Measurements from ENCODE around the gene PDS5B. TPM values are rescaled to one million over a fixed set of nuclear protein-coding genes. Genes with fewer than 3 reads are reported as not detected.

The PDS5B gene
- total RNA-seq, 1 donor from 2014 or later, result 49.0 TPM

- DNase-seq (ENCODE audit: low spot score), result no peak
- no peaks in the 10 kb centered on the region for H3K27me3 Mint-ChIP-seq (ENCODE audit: low read depth)
- no peaks in the 10 kb centered on the region for H3K9me3 Mint-ChIP-seq (ENCODE audit: low read depth)
- peaks cover 4% of the 10 kb centered on the region for H3K36me3 Mint-ChIP-seq (ENCODE audit: low read depth)
- peaks cover 39% of the 10 kb centered on the region for H3K4me1 Mint-ChIP-seq (ENCODE audit: low read depth)
- no peak for TF ChIP-seq CTCF (IDR thresholded peaks at IDR 0.05)
- no peak overlapping the region for H3K4me3 Mint-ChIP-seq (ENCODE audit: unreplicated experiment)
- H3K27ac Mint-ChIP-seq (ENCODE audit: unreplicated experiment), result peak overlapping the region; percentile 38
Observed at GRCh38 chr13:32737111-32737571, 150.9 kb downstream of the PDS5B start.

GRCh38 chr13:32737679-32738078 lies 151.4 kb downstream of the PDS5B start:
- TF ChIP-seq CTCF (IDR thresholded peaks at IDR 0.05), result no peak
- Mint-ChIP-seq H3K4me3 (ENCODE audit: unreplicated experiment) (no peak overlapping the region), H3K27me3 (ENCODE audit: low read depth) (no peaks in the 10 kb centered on the region), H3K27ac (ENCODE audit: unreplicated experiment) (peak overlapping the region; percentile 38), H3K36me3 (ENCODE audit: low read depth) (peaks cover 4% of the 10 kb centered on the region), H3K4me1 (ENCODE audit: low read depth) (peaks cover 43% of the 10 kb centered on the region), H3K9me3 (ENCODE audit: low read depth) (no peaks in the 10 kb centered on the region)
- DNase-seq (ENCODE audit: low spot score), result no peak

- H3K27me3 Mint-ChIP-seq (ENCODE audit: low read depth), result no peaks in the 10 kb centered on the region
Observed at GRCh38 chr13:32745509-32745908, 159.3 kb downstream of the PDS5B start.

GRCh38 chr13:32746474-32746873 lies 160.2 kb downstream of the PDS5B start:
- no peaks in the 10 kb centered on the region for H3K27me3 Mint-ChIP-seq (ENCODE audit: low read depth)
- H3K9me3 Mint-ChIP-seq (ENCODE audit: low read depth), result no peaks in the 10 kb centered on the region
- DNase-seq (ENCODE audit: low spot score), result no peak
- no peak for TF ChIP-seq CTCF (IDR thresholded peaks at IDR 0.05)
- H3K4me1 Mint-ChIP-seq (ENCODE audit: low read depth), result peaks cover 49% of the 10 kb centered on the region
- no peak overlapping the region for H3K4me3 Mint-ChIP-seq (ENCODE audit: unreplicated experiment)
- H3K36me3 Mint-ChIP-seq (ENCODE audit: low read depth), result peaks cover 13% of the 10 kb centered on the region
- H3K27ac Mint-ChIP-seq (ENCODE audit: unreplicated experiment), result peak overlapping the region; percentile 90

More at GRCh38 chr13:32745509-32745908, 159.3 kb downstream of the PDS5B start:
- H3K4me3 Mint-ChIP-seq (ENCODE audit: unreplicated experiment), result no peak overlapping the region
- DNase-seq (ENCODE audit: low spot score), result no peak
- H3K4me1 Mint-ChIP-seq (ENCODE audit: low read depth), result peaks cover 49% of the 10 kb centered on the region
- no peak for TF ChIP-seq CTCF (IDR thresholded peaks at IDR 0.05)
- H3K9me3 Mint-ChIP-seq (ENCODE audit: low read depth), result no peaks in the 10 kb centered on the region
- peaks cover 10% of the 10 kb centered on the region for H3K36me3 Mint-ChIP-seq (ENCODE audit: low read depth)
- peak overlapping the region; percentile 90 for H3K27ac Mint-ChIP-seq (ENCODE audit: unreplicated experiment)

GRCh38 chr13:32748305-32748704 lies 162.1 kb downstream of the PDS5B start:
- Mint-ChIP-seq H3K9me3 (ENCODE audit: low read depth) (no peaks in the 10 kb centered on the region), H3K27ac (ENCODE audit: unreplicated experiment) (peak overlapping the region; percentile 87), H3K27me3 (ENCODE audit: low read depth) (no peaks in the 10 kb centered on the region), H3K36me3 (ENCODE audit: low read depth) (peaks cover 14% of the 10 kb centered on the region), H3K4me3 (ENCODE audit: unreplicated experiment) (no peak overlapping the region), H3K4me1 (ENCODE audit: low read depth) (peaks cover 44% of the 10 kb centered on the region)
- TF ChIP-seq CTCF (IDR thresholded peaks at IDR 0.05), result no peak
- no peak for DNase-seq (ENCODE audit: low spot score)
